Endothelial cell of umbilical vein (primary cell): ENCODE results near the gene HSBP1. TPM values are rescaled to one million over a fixed set of nuclear protein-coding genes. Genes with fewer than 3 reads are reported as not detected.

Source experiments
- BruUV-seq: library from RNA; stranded (reverse); fragments of 400-500 nt; replicated peaks from 2 replicates; lab custom pipeline; 2021; lab: Mats Ljungman, UMichigan
- CTCF ChIA-PET: fragments of 300-600, 350-600 bp; sonication (Branson Sonifier 250); formaldehyde crosslinking; loops from one replicate; lab custom pipeline; 2021; ENCODE audit warnings: antibody characterized with exemption, inconsistent platforms; lab: Charles Lee
- POLR2A ChIA-PET: fragments of 300-600, 350-600 bp; sonication (Branson Sonifier 250); formaldehyde crosslinking; loops from one replicate; lab custom pipeline; 2021; ENCODE audit warnings: antibody characterized with exemption, inconsistent platforms; lab: Charles Lee
- DNase-seq: peaks from one replicate; pipeline ENCODE4 v3.0.0-alpha.2; 2011; ENCODE audit warnings: low read depth, low spot score
- FAIRE-seq: peaks from 2 replicates; lab custom pipeline; 2011; peaks lifted over from hg19 to GRCh38; lab: Jason Lieb, UNC
- H2AFZ ChIP-seq: 2 replicates; pipeline ENCODE4 v1.6.0; 2012; ENCODE audit warnings: low read depth, low read length, control low read depth, inconsistent platforms
- H3K27ac ChIP-seq: 2 replicates; pipeline ENCODE4 v1.5.1; 2011; ENCODE audit warnings: low read depth, mild to moderate bottlenecking, control low read depth, low read length, moderate library complexity; ENCODE audit not compliant: insufficient read depth
- H3K27me3 ChIP-seq, 2 experiments: 2 replicates each; pipeline versions ENCODE4 v1.6.0 to v1.6.1; 2011; ENCODE audit warnings: low read length in 2 of 2, mixed read lengths in 1 of 2; ENCODE audit not compliant: control insufficient read depth in 2 of 2, insufficient read depth in 2 of 2
- H3K36me3 ChIP-seq, 2 experiments: 2 replicates in 1 of 2; 3 replicates in 1 of 2; pipeline ENCODE4 v1.5.1; 2011; ENCODE audit warnings: low read length in 2 of 2, mild to moderate bottlenecking in 1 of 2, moderate library complexity in 1 of 2; ENCODE audit not compliant: control insufficient read depth in 2 of 2, insufficient read depth in 2 of 2; ENCODE audit errors: extremely low read depth in 1 of 2
- H3K4me1 ChIP-seq: 3 replicates; pipeline ENCODE4 v1.5.1; 2011; ENCODE audit warnings: mild to moderate bottlenecking, low read length; ENCODE audit not compliant: control insufficient read depth, insufficient read depth; ENCODE audit errors: extremely low read depth
- H3K4me2 ChIP-seq: 2 replicates; pipeline ENCODE4 v1.6.1; 2011; ENCODE audit warnings: low read length, control low read depth, mixed read lengths; ENCODE audit not compliant: insufficient read depth
- H3K4me3 ChIP-seq, 3 experiments: fragments of 200-600 bp in 1 of 3; sonication (generic), shearing (Covaris generic) in 1 of 3; replicated peaks in 1 of 3; 2 replicates each; pipeline ENCODE4 v1.5.1; 2011 to 2016; ENCODE audit warnings: control low read depth in 3 of 3, low read length in 3 of 3, mild to moderate bottlenecking in 2 of 3, inconsistent platforms in 1 of 3, low read depth in 1 of 3, moderate library complexity in 1 of 3; ENCODE audit not compliant: insufficient read depth in 1 of 3
- H3K79me2 ChIP-seq: 2 replicates; pipeline ENCODE4 v1.6.0; 2012; ENCODE audit warnings: low read length, inconsistent platforms; ENCODE audit not compliant: control insufficient read depth, insufficient read depth
- H3K9ac ChIP-seq: replicated peaks from 2 replicates; pipeline ENCODE3; 2011; ENCODE audit warnings: low read length, control low read depth; ENCODE audit not compliant: insufficient read depth; ENCODE audit errors: extremely low read depth
- H3K9me1 ChIP-seq: replicated peaks from 3 replicates; pipeline ENCODE4 v1.6.0; 2011; ENCODE audit warnings: mild to moderate bottlenecking, low read length; ENCODE audit not compliant: control insufficient read depth, insufficient read depth; ENCODE audit errors: extremely low read depth
- H3K9me3 ChIP-seq: replicated peaks from 2 replicates; pipeline ENCODE4 v1.5.1; 2012; ENCODE audit warnings: low read length, inconsistent platforms; ENCODE audit not compliant: control insufficient read depth, insufficient read depth
- H4K20me1 ChIP-seq: replicated peaks from 2 replicates; pipeline ENCODE3; 2011; ENCODE audit warnings: mild to moderate bottlenecking, low read length; ENCODE audit not compliant: control insufficient read depth, insufficient read depth; ENCODE audit errors: extremely low read depth
- EZH2 ChIP-seq: IDR thresholded peaks from 2 replicates; pipeline ENCODE4 v1.6.1; 2012; ENCODE audit warnings: borderline replicate concordance, low read depth, mild to moderate bottlenecking, moderate library complexity, low read length, inconsistent platforms; ENCODE audit not compliant: severe bottlenecking
- FOS ChIP-seq: IDR thresholded peaks from 2 replicates; pipeline ENCODE4 v1.6.1; 2011; ENCODE audit warnings: mild to moderate bottlenecking, low read length, moderate library complexity, borderline replicate concordance; ENCODE audit not compliant: insufficient read depth
- GATA2 ChIP-seq: IDR thresholded peaks from 2 replicates; pipeline ENCODE4 v1.7.0; 2011; ENCODE audit warnings: low read depth, mild to moderate bottlenecking, moderate library complexity, mixed read lengths, low read length; ENCODE audit not compliant: insufficient read length, insufficient read depth
- JUN ChIP-seq: IDR thresholded peaks from 2 replicates; pipeline ENCODE4 v1.6.1; 2011; ENCODE audit warnings: borderline replicate concordance, low read depth; ENCODE audit not compliant: insufficient read length, insufficient read depth
- MYC ChIP-seq: IDR thresholded peaks from one replicate; pipeline ENCODE4 v1.6.1; 2011; ENCODE audit warnings: mild to moderate bottlenecking, low read depth, low read length
- POLR2A ChIP-seq: IDR thresholded peaks from 2 replicates; pipeline ENCODE4 v1.6.1; 2012; ENCODE audit warnings: low read depth, mild to moderate bottlenecking, control low read depth, low read length
- POLR2AphosphoS5 ChIP-seq: IDR thresholded peaks from 2 replicates; pipeline ENCODE4 v1.6.1; 2012; ENCODE audit warnings: low read depth, mild to moderate bottlenecking, control low read depth, low read length, moderate library complexity; ENCODE audit not compliant: insufficient read depth
- dilution Hi-C: fragments of 300-500 bp; cut with MboI; formaldehyde crosslinking; loops from one replicate; pipeline ENCODE4 v1.15.0; 2019; ENCODE audit warnings: low sequenced_read_pairs; ENCODE audit not compliant: extremely low pct_ligation_motif_present
- intact Hi-C: fragments of 100-400 bp; cut with micrococcal nuclease; formaldehyde crosslinking; loops from one replicate; pipeline ENCODE4 v1.10.0; 2022
- polyA plus RNA-seq, 4 experiments: library from polyadenylated mRNA; depleted of rRNA in 3 of 4; stranded (reverse) in 3 of 4; unstranded in 1 of 4; fragments of >200 nt; gene quantifications; 2 replicates each; pipeline versions ENCODE4 v1.2.1 to v1.2.3, GENCODE V29; 2011 to 2012; ENCODE audit warnings: missing spikeins in 1 of 4
- total RNA-seq: library from RNA; stranded (reverse); gene quantifications from 2 replicates; pipeline ENCODE4 v1.2.3, GENCODE V29; 2021
- TF ChIP-seq, protein P1 (sequence below), 2 donors: IDR thresholded peaks; 1 replicate in 1 of 2; 2 replicates in 1 of 2; pipeline ENCODE4 v1.5.1; 2011; ENCODE audit warnings: low read length in 2 of 2, mild to moderate bottlenecking in 2 of 2, moderate library complexity in 2 of 2, control low read depth in 1 of 2, inconsistent platforms in 1 of 2, low read depth in 1 of 2; ENCODE audit not compliant: insufficient read depth in 1 of 2; ENCODE audit errors: extremely low read depth in 1 of 2
- TF ChIP-seq, protein P2 (sequence below): IDR thresholded peaks from 2 replicates; pipeline ENCODE4 v1.6.1; 2011; ENCODE audit not compliant: insufficient read depth, insufficient read length

Gene HSBP1
- total and polyA plus RNA-seq, 2 donors (not counting 3 experiments of a cell fraction or from before 2014, with no cell fraction given): 40.8 to 136 TPM

DNA sequence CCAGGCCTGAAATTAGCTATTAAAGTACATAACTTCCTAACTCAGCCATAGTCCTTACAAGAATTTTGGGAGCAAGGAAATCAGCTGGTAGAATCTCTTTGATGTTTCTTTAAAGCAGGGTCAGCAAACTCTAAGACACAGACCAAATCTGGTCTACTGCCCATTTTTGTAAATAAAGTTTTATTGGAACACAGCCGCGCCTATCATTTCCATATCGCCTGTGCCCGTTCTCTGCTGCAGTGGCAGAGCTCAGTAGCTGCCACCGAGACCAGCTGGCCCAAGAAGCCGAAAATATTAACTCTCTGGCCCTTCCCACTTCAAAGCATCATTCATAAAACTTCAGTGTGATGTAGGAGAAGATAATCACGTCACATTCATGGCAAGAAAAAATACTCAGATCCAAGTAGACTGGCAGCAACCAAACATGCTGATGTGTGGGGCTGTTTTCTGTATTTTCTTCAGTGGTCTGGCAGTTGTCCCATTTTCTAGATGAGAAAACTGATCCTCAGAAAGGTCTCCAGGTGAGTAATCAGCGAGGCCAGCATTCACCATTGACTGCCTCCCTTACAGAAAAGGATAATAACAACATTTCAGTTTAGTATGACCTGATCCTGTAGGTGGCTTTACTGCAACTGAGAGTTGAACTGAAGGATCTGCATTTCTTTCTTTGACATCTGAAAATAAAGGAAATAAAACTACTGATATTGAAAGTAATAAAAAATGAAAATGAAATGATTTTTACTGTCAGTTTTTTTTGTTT is 18.0 kb upstream of the HSBP1 start:
- ChIA-PET CTCF (interaction anchor here (0.9 kb wide), 1 partner anchor 10 kb away, joined by 3 read pairs; no protein-coding TSS in a partner anchor), POLR2A (no interaction called here)
- Histone ChIP-seq H3K4me3 (no peak overlapping the region), H2AFZ (no peak overlapping the region), H3K27me3 (no peaks in the 10 kb centered on the region), H3K4me1 (no peaks in the 10 kb centered on the region), H3K27ac (no peak overlapping the region), H4K20me1 (no peaks in the 10 kb centered on the region), H3K9me1 (no peaks in the 10 kb centered on the region), H3K79me2 (no peaks in the 10 kb centered on the region), H3K9ac (no peak overlapping the region), H3K9me3 (no peaks in the 10 kb centered on the region), H3K4me2 (no peak overlapping the region), H3K36me3 (no peaks in the 10 kb centered on the region)
- TF ChIP-seq POLR2AphosphoS5: no peak
- TF ChIP-seq, protein P1, sequence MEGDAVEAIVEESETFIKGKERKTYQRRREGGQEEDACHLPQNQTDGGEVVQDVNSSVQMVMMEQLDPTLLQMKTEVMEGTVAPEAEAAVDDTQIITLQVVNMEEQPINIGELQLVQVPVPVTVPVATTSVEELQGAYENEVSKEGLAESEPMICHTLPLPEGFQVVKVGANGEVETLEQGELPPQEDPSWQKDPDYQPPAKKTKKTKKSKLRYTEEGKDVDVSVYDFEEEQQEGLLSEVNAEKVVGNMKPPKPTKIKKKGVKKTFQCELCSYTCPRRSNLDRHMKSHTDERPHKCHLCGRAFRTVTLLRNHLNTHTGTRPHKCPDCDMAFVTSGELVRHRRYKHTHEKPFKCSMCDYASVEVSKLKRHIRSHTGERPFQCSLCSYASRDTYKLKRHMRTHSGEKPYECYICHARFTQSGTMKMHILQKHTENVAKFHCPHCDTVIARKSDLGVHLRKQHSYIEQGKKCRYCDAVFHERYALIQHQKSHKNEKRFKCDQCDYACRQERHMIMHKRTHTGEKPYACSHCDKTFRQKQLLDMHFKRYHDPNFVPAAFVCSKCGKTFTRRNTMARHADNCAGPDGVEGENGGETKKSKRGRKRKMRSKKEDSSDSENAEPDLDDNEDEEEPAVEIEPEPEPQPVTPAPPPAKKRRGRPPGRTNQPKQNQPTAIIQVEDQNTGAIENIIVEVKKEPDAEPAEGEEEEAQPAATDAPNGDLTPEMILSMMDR (IDR thresholded peaks at IDR 0.05; ENCODE audit: extremely low read depth in 1 of 2, insufficient read depth in 1 of 2, low read depth in 1 of 2, low read length in 2 of 2): no peak
- TF ChIP-seq FOS: no peak
- TF ChIP-seq EZH2: no peak
- no peak for TF ChIP-seq MYC
- TF ChIP-seq POLR2A: no peak
- TF ChIP-seq, protein P2, sequence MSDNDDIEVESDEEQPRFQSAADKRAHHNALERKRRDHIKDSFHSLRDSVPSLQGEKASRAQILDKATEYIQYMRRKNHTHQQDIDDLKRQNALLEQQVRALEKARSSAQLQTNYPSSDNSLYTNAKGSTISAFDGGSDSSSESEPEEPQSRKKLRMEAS: no peak
- TF ChIP-seq GATA2: no peak
- TF ChIP-seq JUN: no peak
- dilution Hi-C loops (no loop called here), intact Hi-C loops (no loop called here)
- FAIRE-seq: no peak
- BruUV-seq: no TSS peak
- no peak for DNase-seq
